GM15510 (cell line): ENCODE measurements around the gene HOXB6.

Experiments
- POLR2A ChIP-seq: IDR thresholded peaks from 3 replicates; pipeline ENCODE4 v1.6.1; 2011; ENCODE audit warnings: borderline replicate concordance; ENCODE audit not compliant: insufficient read length; ENCODE audit errors: extremely low read depth

The HOXB6 gene

GRCh38 chr17:48627623-48628521, 23.1 kb upstream of the HOXB6 start:
- no peak for TF ChIP-seq POLR2A

- no peak for TF ChIP-seq POLR2A
These were observed 22.4 kb upstream of the HOXB6 start for GRCh38 chr17:48627118-48627597.

- TF ChIP-seq POLR2A = no peak
These were observed 21.7 kb upstream of the HOXB6 start, which contains the start of gene HOXB9 for GRCh38 chr17:48626245-48627117. Gene HOXB9 (minus strand): TSS chr17:48626358. CDS start chr17:48626269, 89 bp downstream.

GRCh38 chr17:48625495-48626244, 20.9 kb upstream of the HOXB6 start:
- no peak for TF ChIP-seq POLR2A

GRCh38 chr17:48624544-48625494, 20.0 kb upstream of the HOXB6 start:
- no peak for TF ChIP-seq POLR2A

- no peak for TF ChIP-seq POLR2A
These were observed 19.3 kb upstream of the HOXB6 start for GRCh38 chr17:48624118-48624517.

- no peak for TF ChIP-seq POLR2A
These were observed 18.8 kb upstream of the HOXB6 start for GRCh38 chr17:48623583-48623982.

GRCh38 chr17:48622857-48623256, 18.1 kb upstream of the HOXB6 start:
- TF ChIP-seq POLR2A = no peak

GRCh38 chr17:48621410-48622392, 16.9 kb upstream of the HOXB6 start:
- no peak for TF ChIP-seq POLR2A

- TF ChIP-seq POLR2A = no peak
These were observed 15.8 kb upstream of the HOXB6 start for GRCh38 chr17:48620461-48621139.

- TF ChIP-seq POLR2A = no peak
These were observed 15.2 kb upstream of the HOXB6 start for GRCh38 chr17:48619826-48620449.
